GM18519 (cell line): ENCODE results near the gene TRAPPC8.
"Not testable (repeated sequence)": the region's sequence is repeated elsewhere in the genome, so short reads cannot be mapped to it uniquely, and the experiment has no call there.

ENCODE experiments used
- ATAC-seq: cut with Tn5 transposase; IDR thresholded peaks from one replicate; pipeline ENCODE4 v1.9.1; 2021; ENCODE audit warnings: mild to moderate bottlenecking, moderate library complexity; ENCODE audit not compliant: unreplicated experiment, low FRiP score

Gene TRAPPC8

DNA sequence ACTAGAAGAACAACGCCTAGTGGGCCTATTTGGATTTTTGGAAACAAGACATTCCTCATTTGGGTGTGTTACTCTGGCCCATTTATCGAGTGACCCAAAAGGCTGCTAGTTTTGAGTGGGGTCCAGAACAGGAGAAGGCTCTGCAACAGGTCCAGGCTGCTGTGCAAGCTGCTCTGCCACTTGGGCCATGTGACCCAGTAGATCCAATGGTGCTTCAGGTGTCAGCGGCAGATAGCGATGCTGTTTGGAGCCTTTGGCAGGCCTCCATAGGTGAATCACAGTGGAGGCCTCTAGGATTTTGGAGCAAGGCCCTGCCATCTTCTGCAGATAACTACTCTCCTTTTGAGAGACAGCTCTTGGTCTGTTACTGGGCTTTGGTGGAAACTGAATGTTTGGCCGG is 143.7 kb downstream of the TRAPPC8 start:
- ATAC-seq: not testable (repeated sequence)

- no peak for ATAC-seq
Measured at GRCh38 chr18:31798399-31798798, 144.5 kb downstream of the TRAPPC8 start.

DNA sequence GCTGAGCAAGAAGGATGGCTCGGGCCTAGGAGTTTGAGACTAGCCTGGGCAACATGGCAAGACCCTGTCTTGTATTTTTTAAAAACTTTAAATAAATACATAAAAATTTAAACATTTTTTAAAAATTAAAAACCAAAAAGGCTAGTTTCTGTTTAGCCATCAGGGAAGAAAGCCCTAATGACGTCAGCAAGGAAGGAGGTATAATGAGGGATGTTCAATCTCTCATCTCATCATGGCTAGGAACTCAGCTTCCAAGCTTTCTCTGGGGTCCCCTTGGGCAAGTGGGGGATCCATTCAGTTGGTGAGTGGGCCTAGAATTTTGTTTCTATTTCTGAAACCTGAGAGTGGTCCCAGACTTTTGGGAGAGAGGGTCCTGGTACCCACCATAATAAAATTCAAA is 147.2 kb downstream of the TRAPPC8 start:
- ATAC-seq: no peak

- no peak for ATAC-seq
Measured at GRCh38 chr18:31793531-31793930, 149.4 kb downstream of the TRAPPC8 start.

GRCh38 chr18:31792580-31792911 is 150.4 kb downstream of the TRAPPC8 start:
- no peak for ATAC-seq

- peak; percentile 96 for ATAC-seq
Measured at GRCh38 chr18:31791817-31792579, 150.9 kb downstream of the TRAPPC8 start.

- no peak for ATAC-seq
Measured at GRCh38 chr18:31789409-31789808, 153.5 kb downstream of the TRAPPC8 start.

DNA sequence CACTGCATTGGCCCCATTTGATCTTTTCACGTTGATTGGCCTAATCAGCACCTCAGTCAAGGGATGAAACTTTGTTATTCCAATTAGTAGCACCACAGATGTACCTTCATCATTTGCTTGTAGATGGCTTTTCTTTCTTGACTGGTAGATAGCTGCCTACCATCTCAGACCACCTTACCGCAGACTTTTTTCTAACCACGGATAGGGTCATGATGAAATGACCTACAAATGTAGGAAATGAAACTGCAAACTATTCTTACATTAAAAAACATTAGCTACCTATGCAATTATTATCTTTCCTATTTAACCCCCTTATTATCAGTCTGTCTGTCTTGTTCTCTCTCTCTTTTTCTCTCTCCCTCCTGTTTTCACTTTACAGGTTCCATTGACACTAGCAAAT is 159.9 kb downstream of the TRAPPC8 start:
- ATAC-seq: no peak
